ENCODE data around the gene STOM. TPM values are rescaled to one million over a fixed set of nuclear protein-coding genes. Genes with fewer than 3 reads are reported as not detected.

The STOM gene
- total RNA-seq, 4 donors from 2014 or later: 43.7 to 169 (median 119) TPM

DNA sequence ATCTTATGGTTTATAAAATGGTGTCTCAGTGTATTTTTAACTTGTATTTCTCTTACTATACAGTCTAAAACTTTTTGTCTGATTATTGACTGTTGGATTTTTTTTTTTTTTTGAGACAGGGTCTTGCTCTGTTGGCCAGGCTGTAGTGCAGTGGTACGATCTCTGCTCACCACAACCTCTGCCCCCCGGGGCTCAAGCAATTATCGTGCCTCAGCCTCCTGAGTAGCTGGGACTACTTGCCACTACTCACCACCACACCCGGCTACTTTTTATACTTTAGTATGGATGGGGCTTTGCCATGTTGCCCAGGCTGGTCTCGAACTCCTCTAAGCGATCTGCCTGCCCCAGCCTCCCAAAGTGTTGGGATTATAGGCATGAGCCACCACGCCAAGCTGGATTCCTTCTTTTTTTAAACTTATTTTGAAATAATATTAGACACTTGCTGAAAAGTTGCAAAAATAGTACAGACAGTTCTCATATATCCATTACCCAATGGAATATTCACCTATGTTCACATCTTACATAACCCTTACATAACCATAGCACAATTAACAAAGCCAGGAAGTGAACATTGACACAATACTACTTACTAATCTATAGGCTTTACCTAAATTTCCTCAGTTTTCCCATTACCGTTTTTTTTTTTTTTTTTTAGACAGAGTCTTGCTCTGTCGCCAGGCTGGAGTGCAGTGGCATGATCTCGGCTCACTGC lies 47.2 kb downstream of the STOM start:
- Histone ChIP-seq H3K9me3 (no peaks in the 10 kb centered on the region), H3K4me1 (peaks cover 12 to 99% (median 66%) of the 10 kb centered on the region in 3 donors), H3K27ac (peak overlapping the region; percentile 79 to 98 (median 94)), H3K36me3 (peaks cover 18 to 96% (median 39%) of the 10 kb centered on the region in 3 donors), H3K4me3 (no peak overlapping the region), H3K27me3 (no peaks in the 10 kb centered on the region)
- DNase-seq: no peak
- intact Hi-C loops (cut with DNase I): loop anchor here (5.0 kb wide), 1 partner anchor 54 kb away; no protein-coding TSS in a partner anchor
- TF ChIP-seq CTCF (IDR thresholded peaks at IDR 0.05) (no peak), POLR2A (IDR thresholded peaks at IDR 0.05) (no peak)
- WGBS, 2 donors: 67 to 70% methylated on average over 10 of the region's 10 CpGs

DNA sequence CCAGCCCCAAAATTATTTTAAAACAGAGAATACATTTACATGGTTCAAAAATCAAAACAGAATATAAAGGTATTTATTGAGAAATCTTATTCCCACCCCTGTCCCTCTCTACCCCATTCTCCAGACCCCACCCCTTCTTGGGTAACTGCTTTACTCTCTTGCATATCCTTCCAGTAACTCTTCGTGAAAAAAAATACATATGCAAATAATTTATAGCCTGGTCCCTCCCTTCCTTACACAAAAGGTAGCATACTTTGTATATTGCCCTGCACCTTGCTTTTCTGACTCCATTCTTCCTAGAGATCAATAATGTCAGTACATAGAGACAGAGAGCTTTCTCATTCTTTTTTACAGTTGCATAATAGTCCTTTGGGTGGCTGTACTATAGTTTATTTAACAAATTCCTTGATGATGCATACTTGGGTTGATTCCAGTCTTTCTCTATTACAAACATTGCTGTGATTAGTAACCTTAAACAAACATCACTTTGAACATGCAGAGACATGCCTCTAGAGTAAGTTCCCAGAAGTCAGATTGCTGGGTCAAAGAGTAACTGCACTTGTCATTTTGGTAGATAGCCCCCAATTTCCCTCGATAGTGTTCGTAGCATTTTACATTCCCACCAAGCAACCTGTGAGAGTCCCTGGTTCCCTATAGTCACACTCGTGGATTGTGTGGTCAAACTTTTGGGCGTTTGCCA lies 47.9 kb downstream of the STOM start:
- peak in 1 of 6 experiments; percentile 5 for TF ChIP-seq CTCF (IDR thresholded peaks at IDR 0.05)
- no peak for TF ChIP-seq POLR2A (IDR thresholded peaks at IDR 0.05)
- H3K4me1 ChIP-seq: peaks cover 12 to 99% (median 67%) of the 10 kb centered on the region in 3 donors
- H3K4me3 ChIP-seq: no peak overlapping the region
- H3K9me3 ChIP-seq: no peaks in the 10 kb centered on the region
- peaks cover 23 to 96% (median 38%) of the 10 kb centered on the region in 3 donors for H3K36me3 ChIP-seq
- peak overlapping the region; percentile 79 to 98 (median 94) for H3K27ac ChIP-seq
- no peaks in the 10 kb centered on the region for H3K27me3 ChIP-seq
- intact Hi-C loops (cut with DNase I): loop anchor here (5.0 kb wide), 1 partner anchor 55 kb away; no protein-coding TSS in a partner anchor
- WGBS, 2 donors: 13 to 23% methylated on average over 5 of the region's 5 CpGs
- DNase-seq: no peak

- TF ChIP-seq CTCF (IDR thresholded peaks at IDR 0.05) (no peak), POLR2A (IDR thresholded peaks at IDR 0.05) (no peak)
- H3K36me3 ChIP-seq: peaks cover 31 to 96% (median 31%) of the 10 kb centered on the region in 3 donors
- WGBS, 2 donors: 87 to 88% methylated on average over 3 to 10 of the region's 10 CpGs
- DNase-seq: no peak
- no peak overlapping the region for H3K4me3 ChIP-seq
- no peaks in the 10 kb centered on the region for H3K9me3 ChIP-seq
- peak overlapping the region; percentile 79 to 95 (median 88) for H3K27ac ChIP-seq
- no peaks in the 10 kb centered on the region for H3K27me3 ChIP-seq
- intact Hi-C loops (cut with DNase I): loop anchor here (2.0 to 5.0 kb wide), 2 partner anchors 56 to 78 kb away; no protein-coding TSS in a partner anchor
- H3K4me1 ChIP-seq: peaks cover 12 to 99% (median 62%) of the 10 kb centered on the region in 3 donors
Measured at GRCh38 chr9:121321016-121321503, 49.0 kb downstream of the STOM start.

DNA sequence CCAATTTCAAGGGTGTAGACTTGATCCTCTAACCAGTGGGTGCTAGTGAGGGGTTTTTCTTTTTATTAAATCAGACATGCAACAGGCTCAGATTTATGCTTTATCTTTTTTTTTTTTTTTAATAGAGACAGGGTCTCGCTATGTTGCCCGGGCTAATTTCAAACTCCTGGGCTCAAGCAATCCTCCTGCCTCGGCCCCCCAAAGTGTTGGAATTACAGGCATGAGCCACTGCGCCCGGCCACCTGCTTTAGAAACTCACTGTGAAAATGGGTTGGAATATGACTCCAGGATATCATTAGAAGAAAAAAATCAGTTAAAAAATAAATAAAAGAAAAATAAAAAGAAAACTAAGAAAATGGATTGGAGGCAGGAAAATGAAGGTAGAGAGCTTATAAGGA lies 50.7 kb downstream of the STOM start:
- no peaks in the 10 kb centered on the region for H3K9me3 ChIP-seq
- TF ChIP-seq POLR2A (IDR thresholded peaks at IDR 0.05) (no peak), CTCF (IDR thresholded peaks at IDR 0.05) (no peak)
- H3K27me3 ChIP-seq: no peaks in the 10 kb centered on the region
- no peak for DNase-seq
- peaks cover 18 to 96% (median 31%) of the 10 kb centered on the region in 3 donors for H3K36me3 ChIP-seq
- peak overlapping the region; percentile 79 to 95 (median 88) for H3K27ac ChIP-seq
- WGBS, 2 donors: 91 to 93% methylated on average over 3 to 5 of the region's 5 CpGs
- no peak overlapping the region for H3K4me3 ChIP-seq
- peaks cover 7 to 99% (median 49%) of the 10 kb centered on the region in 3 donors for H3K4me1 ChIP-seq
- intact Hi-C loops (cut with DNase I): no loop called here

Data from esophagus squamous epithelium (tissue), 5 donors.